Tongue (tissue), 2 donors: ENCODE measurements around the gene SATB1. TPM values are rescaled to one million over a fixed set of nuclear protein-coding genes. Genes with fewer than 3 reads are reported as not detected.

ENCODE experiments used
- DNase-seq: peaks from one replicate; pipeline ENCODE4 v3.0.0-alpha.2; 2015
- total RNA-seq: library from RNA; depleted of rRNA; stranded (reverse); fragments of >200 nt; gene quantifications from one replicate; pipeline ENCODE4 v1.2.3, GENCODE V29; 2014

SATB1 gene
- total RNA-seq, 1 donor from 2014 or later, result 50.3 TPM

- no peak for DNase-seq
Measured at GRCh38 chr3:18431266-18431665, 6.1 kb upstream of the SATB1 start.

- no peak for DNase-seq
Measured at GRCh38 chr3:18428991-18429745, 4.0 kb upstream of the SATB1 start.

- no peak for DNase-seq
Measured at GRCh38 chr3:18428036-18428435, 2.9 kb upstream of the SATB1 start.

GRCh38 chr3:18426597-18427193 lies 1.6 kb upstream of the SATB1 start:
- DNase-seq, result no peak

GRCh38 chr3:18425641-18426257 lies 610 bp upstream of the SATB1 start:
- no peak for DNase-seq

- DNase-seq, result peak; percentile 21
Measured at GRCh38 chr3:18424213-18424728, 868 bp downstream of the SATB1 start.

GRCh38 chr3:18423401-18424212 lies 1.5 kb downstream of the SATB1 start:
- peak; percentile 73 for DNase-seq

GRCh38 chr3:18422972-18423371 lies 2.2 kb downstream of the SATB1 start:
- DNase-seq, result no peak

GRCh38 chr3:18420555-18420954 lies 4.6 kb downstream of the SATB1 start:
- no peak for DNase-seq

GRCh38 chr3:18419232-18419631 lies 5.9 kb downstream of the SATB1 start:
- peak; percentile 64 for DNase-seq

GRCh38 chr3:18417904-18418572 lies 7.1 kb downstream of the SATB1 start:
- peak; percentile 29 for DNase-seq

- no peak for DNase-seq
Measured at GRCh38 chr3:18416332-18416731, 8.8 kb downstream of the SATB1 start.

GRCh38 chr3:18415839-18416238 lies 9.3 kb downstream of the SATB1 start:
- DNase-seq, result no peak

- DNase-seq, result no peak
Measured at GRCh38 chr3:18415167-18415566, 10.0 kb downstream of the SATB1 start.

GRCh38 chr3:18412684-18413083 lies 12.5 kb downstream of the SATB1 start:
- DNase-seq, result no peak

GRCh38 chr3:18411541-18411940 lies 13.6 kb downstream of the SATB1 start:
- no peak for DNase-seq

GRCh38 chr3:18410205-18410604 lies 14.9 kb downstream of the SATB1 start:
- DNase-seq, result no peak

GRCh38 chr3:18409266-18409665 lies 15.9 kb downstream of the SATB1 start:
- DNase-seq, result no peak

- no peak for DNase-seq
Measured at GRCh38 chr3:18405141-18405540, 20.0 kb downstream of the SATB1 start.

- no peak for DNase-seq
Measured at GRCh38 chr3:18403061-18403460, 22.1 kb downstream of the SATB1 start.

- no peak for DNase-seq
Measured at GRCh38 chr3:18402239-18402799, 22.8 kb downstream of the SATB1 start.
